ENCODE measurements around the gene PDE1A.
"Not testable (repeated sequence)": the region's sequence is repeated elsewhere in the genome, so short reads cannot be mapped to it uniquely, and the experiment has no call there.

Gene PDE1A

DNA sequence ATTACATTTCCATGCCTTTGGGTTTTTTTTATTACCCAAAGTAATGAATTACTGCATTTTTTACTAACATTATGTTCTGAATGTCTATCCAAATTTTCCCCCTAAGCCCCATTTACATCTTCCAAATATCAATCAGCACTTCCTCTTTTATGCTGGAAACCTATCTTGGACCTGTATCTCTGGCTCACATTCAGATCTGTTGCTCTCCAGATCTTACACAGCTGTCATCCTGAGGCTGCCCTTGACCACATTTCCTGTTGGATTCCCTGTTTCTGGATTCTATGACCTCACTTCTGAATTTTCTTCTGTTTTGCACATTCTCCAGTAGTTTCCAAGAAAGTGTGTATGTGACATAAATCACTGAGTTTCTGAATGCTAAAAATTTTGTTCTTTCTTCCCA is 146.7 kb downstream of the PDE1A start:
- DNase-seq (ENCODE audit: low read depth in 3 of 3): no peak

- not testable (repeated sequence) for DNase-seq (ENCODE audit: low read depth in 3 of 3)
Observed at GRCh38 chr2:182276662-182277061, 150.2 kb downstream of the PDE1A start.

DNA sequence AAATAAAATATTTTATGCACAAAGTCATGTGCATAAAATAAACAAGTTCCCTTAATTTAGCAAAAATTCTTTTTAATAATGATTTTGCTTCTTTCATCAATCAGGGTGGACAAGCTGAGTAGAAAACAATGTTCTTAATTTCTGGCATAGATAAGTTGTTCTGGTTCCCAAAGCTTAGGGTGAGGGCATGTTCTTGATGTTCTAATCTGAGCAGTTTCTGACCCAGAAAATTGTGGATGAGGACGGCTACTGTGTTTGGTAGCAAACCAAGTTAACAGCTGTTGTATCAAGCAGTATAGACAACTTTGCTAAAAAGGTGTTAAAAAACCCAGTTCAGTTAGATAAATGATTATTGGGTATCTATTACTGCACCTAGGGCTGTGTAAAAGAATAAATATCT is 158.9 kb downstream of the PDE1A start:
- DNase-seq (ENCODE audit: low read depth in 3 of 3): no peak

DNA sequence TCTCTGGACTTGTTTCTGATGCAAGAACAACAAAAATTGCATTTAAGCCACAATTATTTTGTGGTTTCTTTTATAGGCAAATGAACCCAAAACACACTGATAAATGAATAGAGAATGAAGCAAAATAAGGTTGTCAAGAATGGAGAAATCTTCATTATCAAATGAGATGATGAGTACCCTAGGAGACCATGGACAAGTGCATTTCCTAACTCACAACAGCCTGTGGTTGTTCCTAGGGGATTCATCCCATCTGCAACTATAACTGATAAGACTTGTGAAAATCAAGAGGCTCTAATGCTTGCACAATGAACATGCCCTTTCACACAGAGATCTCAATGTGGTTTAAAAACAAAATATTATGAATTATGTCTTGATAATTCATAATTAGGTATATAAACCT is 159.9 kb downstream of the PDE1A start:
- DNase-seq (ENCODE audit: low read depth in 3 of 3): no peak

GRCh38 chr2:182265718-182266117 is 161.1 kb downstream of the PDE1A start:
- no peak for DNase-seq (ENCODE audit: low read depth in 3 of 3)

DNA sequence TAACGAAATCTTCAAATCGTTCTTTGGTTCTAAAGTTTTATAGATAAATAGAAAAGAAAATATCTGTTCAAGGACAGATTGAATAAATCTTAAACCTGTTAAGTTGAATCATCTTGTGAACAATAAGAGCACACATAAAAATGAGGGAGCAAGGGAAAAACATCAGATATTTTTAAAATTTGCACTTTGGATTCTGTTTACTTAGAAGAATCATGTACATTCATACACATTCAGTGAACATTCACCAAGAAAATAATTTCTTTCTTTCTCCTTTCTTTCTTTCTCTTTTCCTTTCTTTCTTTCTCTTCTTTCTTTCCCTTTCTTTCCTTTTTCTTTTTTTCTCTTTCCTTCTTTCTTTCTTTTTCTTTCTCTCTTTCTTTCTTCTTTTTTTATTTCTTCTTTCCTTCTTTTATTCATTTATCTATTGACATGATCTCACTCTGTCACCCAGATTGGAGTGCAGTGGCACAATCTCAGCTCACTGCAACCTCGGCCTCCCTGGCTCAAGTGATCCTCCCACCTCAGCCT is 164.9 kb downstream of the PDE1A start:
- DNase-seq (ENCODE audit: low read depth in 3 of 3): no peak

GRCh38 chr2:182259629-182260150 is 167.1 kb downstream of the PDE1A start:
- DNase-seq (ENCODE audit: low read depth in 3 of 3): no peak

GRCh38 chr2:182252534-182252933 is 174.3 kb downstream of the PDE1A start:
- DNase-seq (ENCODE audit: low read depth in 3 of 3): no peak

- DNase-seq (ENCODE audit: low read depth in 3 of 3): no peak
Observed at GRCh38 chr2:182248898-182249297, 177.9 kb downstream of the PDE1A start.

GRCh38 chr2:182248362-182248761 is 178.5 kb downstream of the PDE1A start:
- no peak for DNase-seq (ENCODE audit: low read depth in 3 of 3)

DNA sequence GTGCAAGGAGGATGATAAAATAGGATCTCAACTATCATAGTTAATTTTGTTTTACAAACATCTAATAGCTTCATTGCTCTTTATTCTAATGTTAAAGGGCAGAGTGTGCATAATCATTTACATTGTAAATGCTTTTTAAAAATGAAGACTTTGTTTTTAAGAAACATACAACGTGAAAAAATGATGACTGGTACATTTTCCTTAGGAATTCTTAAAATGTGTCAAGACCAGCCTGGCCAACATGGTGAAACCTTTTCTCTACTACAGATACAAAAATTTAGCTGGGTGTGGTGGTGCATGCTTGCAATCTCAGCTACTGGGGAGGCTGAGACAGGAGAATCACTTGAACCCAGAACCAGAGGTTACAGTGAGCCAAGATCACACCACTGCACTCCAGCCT is 179.0 kb downstream of the PDE1A start:
- no peak for DNase-seq (ENCODE audit: low read depth in 3 of 3)

DNA sequence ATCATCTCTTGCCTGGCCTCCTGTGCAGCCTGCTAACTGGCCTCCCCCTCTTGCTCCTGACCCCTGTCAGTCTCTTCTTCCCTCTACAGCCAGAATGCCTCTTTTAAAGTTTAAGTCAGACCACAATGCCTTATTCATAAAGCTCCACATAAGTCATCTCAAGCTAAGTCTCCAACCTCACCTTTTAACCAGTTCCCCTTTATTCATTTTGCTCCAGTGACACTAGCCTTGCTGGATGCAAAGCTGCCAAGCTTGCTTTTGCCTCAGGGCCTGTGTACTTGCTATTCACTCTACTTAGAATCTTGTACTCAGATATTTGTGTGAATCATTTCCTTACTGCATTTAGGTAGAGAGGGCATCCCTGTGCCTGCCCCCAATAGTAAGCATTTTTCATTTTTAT is 180.9 kb downstream of the PDE1A start:
- no peak for DNase-seq (ENCODE audit: low read depth in 3 of 3)

GRCh38 chr2:182242609-182243008 is 184.2 kb downstream of the PDE1A start:
- no peak for DNase-seq (ENCODE audit: low read depth in 3 of 3)

DNA sequence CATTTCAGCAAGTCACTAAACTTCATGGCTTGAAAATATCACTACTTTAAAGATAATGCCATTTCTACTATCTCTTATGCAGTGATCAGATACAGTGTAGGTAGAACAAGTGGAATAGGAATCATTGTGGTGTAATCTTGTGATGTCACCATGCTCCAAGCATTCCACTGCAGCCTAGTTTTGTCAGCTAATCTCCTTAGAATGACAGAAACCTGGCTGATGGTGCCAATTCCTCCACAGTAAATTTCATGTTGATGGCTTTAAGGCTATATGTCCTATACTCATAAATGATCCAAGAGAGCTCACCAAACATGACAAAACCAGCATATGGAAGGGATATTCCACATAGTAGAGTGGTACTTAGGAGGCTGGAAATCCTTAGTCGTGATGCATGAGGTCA is 184.9 kb downstream of the PDE1A start:
- no peak for DNase-seq (ENCODE audit: low read depth in 3 of 3)

DNA sequence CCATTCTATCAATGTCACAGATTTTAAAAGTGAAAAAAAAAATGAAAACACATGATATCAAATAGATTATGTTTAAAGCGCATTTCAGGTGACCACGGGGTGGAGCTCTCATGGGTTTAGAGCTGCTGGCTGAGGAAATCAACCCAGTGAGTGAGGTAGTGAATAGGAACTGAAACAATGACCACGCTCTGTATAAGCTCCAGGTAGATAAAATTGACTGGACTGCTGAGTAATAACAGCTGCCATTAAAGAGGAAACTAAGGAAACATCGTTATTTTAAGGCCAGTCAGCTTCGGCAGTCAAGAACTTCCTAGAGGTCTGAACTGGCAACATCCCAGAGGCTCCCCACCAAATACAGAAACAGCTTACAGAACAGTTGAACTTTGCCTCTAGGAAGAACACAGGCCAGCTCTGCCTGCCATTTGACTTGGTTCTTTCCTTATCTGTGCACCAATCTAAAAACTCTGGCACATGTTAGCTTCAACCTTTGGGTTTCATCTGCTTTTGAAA is 185.9 kb downstream of the PDE1A start:
- peak in 1 of 3 experiments; percentile 2 for DNase-seq (ENCODE audit: low read depth in 3 of 3)

- no peak for DNase-seq (ENCODE audit: low read depth in 3 of 3)
Observed at GRCh38 chr2:182230561-182230960, 196.3 kb downstream of the PDE1A start.

- no peak for DNase-seq (ENCODE audit: low read depth in 3 of 3)
Observed at GRCh38 chr2:182229297-182229696, 197.5 kb downstream of the PDE1A start.

DNA sequence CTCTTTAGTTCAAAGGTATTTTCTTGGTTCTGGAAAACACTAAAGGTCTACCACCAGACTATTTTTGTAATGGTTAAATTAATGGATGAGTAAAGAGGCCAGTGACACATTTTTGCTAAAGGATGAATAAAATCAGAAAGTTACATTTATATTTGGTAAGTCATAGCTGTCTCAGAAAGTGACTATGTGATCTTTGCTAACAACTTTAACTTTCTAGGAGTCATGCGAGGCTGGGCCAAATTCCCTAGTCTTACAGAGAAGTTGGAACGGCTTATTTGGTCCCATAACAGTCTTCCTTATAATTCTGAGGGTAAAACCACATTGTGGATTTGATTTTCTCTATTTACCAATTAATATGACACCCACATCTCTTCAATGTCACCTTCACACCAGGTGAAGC is 198.1 kb downstream of the PDE1A start:
- no peak for DNase-seq (ENCODE audit: low read depth in 3 of 3)

DNA sequence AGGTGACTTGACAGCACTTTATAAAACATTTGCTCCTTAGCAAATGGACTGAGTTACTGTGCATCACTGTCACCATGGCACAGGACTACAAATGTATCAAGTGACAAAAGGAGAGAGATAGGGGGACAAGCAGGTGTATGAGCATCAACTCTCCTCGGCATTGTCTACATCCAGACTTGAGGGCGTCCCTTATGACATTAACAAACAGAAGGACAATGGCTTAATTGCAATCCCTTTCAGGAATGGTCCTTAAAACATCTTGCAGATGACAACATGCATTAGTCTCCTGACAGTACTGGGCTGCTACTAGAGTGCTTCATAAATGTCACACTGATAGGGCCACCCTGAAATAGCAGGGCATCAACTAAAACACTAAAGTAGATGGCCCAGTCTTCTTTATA is 198.8 kb downstream of the PDE1A start:
- no peak for DNase-seq (ENCODE audit: low read depth in 3 of 3)

DNA sequence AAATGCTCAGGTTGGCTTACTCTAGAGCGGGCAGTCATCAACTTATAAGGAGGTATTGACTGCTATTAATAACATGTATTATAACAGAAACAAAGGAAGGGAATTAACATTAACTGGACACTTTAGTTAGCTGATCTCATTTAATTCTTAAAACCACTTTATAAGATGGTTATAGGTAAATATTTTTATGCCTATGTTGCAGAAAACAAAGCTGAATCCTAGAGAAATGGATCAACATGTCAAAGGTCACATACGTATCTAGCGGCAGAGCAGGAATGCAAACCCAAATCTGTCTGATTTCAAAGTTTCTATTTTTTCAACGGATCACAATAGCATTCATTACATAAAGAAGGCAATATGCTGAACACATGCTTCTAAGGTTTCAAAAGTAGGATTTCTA is 200.0 kb downstream of the PDE1A start:
- no peak for DNase-seq (ENCODE audit: low read depth in 3 of 3)

DNA sequence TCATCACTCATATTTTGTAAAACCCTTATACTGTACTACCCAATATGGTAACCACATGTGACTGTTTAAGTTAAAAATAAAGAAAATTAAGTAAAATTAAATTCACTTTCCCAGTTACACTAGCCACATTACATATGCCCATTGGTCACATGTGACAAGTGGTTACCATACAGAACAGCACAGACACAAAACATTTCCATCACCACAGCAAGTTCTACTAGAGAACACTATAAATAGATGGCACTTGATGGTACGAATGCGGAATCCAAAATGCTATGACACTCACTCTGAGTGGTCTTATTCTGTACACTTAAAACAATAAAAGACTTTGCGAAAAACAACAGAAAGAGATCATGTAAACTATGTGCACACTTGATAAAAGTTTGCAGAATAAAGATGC is 202.2 kb downstream of the PDE1A start:
- DNase-seq (ENCODE audit: low read depth in 3 of 3): no peak

GRCh38 chr2:182220998-182221397 is 205.8 kb downstream of the PDE1A start:
- no peak for DNase-seq (ENCODE audit: low read depth in 3 of 3)

- DNase-seq (ENCODE audit: low read depth in 3 of 3): no peak
Observed at GRCh38 chr2:182220335-182220734, 206.5 kb downstream of the PDE1A start.

- DNase-seq (ENCODE audit: low read depth in 3 of 3): no peak
Observed at GRCh38 chr2:182210669-182211068, 216.2 kb downstream of the PDE1A start.
